GM19099 (cell line): Measurements from ENCODE around the gene KIAA1958.

Experiments
- POLR2A ChIP-seq: IDR thresholded peaks from 3 replicates; pipeline ENCODE4 v1.6.1; 2011; ENCODE audit warnings: low read depth; ENCODE audit not compliant: insufficient read length; ENCODE audit errors: extremely low read depth

Gene KIAA1958

DNA sequence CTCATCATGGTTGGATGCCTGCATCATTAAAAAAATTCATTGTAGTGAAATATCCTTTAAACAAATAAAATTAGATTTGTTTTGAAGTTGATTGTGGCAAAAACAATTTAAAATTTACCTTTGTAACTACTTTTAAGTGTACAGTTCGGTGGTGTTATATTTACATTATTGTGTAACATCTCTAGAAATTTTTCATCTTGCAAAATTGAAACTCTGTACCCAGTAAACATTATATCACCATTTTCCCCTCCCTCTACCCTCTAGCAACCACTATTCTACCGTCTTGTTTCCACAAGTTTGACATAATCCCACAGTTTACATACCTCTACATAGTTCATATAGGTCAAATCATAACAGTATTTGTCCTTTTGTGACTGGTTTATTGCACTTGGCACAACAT, 2.0 kb upstream of the KIAA1958 start:
- TF ChIP-seq POLR2A = no peak

- TF ChIP-seq POLR2A = no peak
Observed at GRCh38 chr9:112485574-112485973, 1.1 kb upstream of the KIAA1958 start.

DNA sequence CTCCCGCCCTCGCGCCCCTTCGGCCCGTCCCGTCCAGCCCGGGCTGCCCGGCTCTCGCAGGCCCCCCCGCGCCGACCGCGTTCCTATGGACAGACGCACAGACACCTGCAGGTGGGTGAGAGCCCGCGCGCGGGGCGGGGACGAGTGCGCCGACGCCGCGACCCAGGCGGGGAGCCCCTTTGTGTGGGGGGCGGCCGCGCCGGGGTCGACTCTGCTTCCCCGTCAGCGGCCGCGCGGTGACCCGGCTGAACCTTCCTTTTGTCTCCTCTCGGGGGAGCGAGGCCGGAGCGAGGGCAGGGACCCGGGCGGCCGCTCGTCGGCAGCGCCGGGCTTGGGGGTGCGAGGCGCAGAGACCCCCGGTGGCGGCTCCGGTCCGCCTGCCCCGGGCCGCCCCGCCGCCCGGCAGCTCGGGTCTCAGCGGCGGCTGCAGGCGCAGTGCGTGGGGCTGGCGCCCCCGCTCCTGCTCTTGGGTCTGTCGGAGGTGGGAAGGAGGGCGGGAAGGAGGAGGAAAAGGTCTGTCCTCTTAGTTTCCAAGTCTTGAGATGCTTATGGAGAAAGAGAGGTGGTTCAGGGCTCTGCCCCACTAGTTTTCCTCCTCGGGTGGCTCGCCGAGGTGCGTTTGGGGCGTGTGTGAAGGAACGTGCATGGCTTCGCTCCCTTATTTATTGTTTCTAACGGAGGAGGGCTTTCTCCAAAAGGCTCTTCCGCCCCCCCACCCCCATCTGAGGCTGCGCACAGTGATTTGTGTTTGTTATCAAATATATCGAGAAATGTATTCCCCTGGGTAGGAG, 576 bp downstream of the KIAA1958 start:
- peak; percentile 12 for TF ChIP-seq POLR2A

DNA sequence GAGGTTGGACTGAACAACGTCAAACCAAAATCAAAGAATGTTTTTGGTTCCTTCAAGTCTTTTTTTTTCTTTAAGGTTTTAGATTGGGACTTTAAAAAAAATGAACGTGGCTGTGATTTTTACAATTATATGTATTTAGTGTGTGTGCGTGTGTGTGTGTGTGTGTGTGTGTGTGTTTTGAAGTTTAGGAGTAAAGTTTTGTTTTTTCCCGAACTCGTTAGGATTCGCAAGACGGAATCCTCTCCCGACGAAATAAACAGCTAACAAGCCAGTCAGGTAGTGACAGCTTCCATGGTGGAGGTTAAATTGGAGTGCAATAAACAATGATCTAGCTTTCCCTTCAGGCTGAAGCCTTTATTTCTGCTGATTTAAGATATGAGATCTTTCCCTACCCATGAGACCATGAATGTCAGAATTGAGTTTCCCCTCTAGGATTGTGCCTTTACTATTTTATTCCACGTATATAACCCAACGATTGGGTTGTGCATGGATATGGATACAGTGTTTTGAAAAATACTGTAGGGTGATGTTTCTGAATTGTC, 1.2 kb downstream of the KIAA1958 start:
- no peak for TF ChIP-seq POLR2A

DNA sequence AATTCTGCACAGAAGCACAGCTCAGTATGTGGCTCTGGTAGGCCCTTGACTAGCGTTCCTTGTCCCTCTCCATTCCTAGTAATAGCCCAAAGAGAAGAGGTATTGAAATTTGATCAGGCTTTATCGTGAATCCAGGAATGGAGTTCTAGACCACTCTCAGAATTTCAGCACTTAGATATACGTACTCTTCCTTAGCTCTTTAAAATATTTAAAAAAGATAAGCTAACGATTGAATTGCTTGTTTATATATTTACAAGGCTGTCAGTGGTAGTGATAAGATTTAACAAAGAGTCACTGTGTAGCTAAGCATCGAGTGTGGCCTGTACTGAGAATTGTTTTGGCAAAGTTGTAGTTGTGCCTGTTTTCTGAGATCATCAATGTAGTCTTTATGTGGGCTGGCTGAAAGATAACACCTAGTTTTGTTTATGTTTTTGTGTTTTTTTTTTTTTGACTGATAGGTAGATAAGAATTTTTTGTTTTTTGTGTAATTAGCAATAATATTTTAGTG, 2.5 kb downstream of the KIAA1958 start:
- TF ChIP-seq POLR2A = no peak

DNA sequence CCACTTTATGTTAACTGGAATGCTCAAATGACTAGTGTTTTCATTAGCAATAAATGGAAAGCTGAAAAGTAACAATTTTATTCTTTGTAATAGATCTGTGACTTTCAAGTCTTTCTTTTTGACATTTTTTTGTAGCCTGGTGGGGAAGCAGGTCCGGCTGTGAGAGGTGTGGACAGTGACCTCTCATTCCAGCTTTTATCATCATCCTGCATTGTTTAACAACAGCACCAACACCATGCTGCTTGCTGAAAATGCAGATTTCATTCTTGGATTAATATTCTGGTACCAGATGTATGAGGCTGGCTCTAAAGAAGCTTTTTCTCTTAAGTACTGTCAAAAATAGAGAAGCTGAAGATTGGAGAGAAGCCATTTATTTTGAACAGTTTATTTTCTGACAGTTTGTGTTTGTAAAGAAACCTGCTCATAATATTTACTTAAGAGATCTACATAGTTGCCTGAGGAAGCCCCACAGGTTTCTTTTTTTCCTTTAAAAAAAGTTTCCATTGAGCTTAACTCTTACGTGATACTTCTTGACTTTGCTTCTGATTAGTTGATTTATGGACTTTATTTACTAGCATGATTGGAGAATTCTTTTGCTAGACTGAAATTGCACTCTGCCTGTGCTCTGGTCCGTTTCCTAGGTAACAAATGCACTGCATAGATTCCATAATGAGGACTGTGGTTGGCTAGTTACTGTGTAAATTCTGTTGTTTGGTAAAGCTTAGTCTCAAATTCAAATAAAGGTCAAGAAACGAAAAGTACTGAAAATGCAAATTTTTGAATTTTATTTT, 3.4 kb downstream of the KIAA1958 start:
- TF ChIP-seq POLR2A = no peak

- no peak for TF ChIP-seq POLR2A
Observed at GRCh38 chr9:112493393-112494137, 6.9 kb downstream of the KIAA1958 start.

GRCh38 chr9:112494153-112494552, 7.5 kb downstream of the KIAA1958 start:
- TF ChIP-seq POLR2A = no peak

- TF ChIP-seq POLR2A = no peak
Observed at GRCh38 chr9:112495614-112496013, 9.0 kb downstream of the KIAA1958 start.

GRCh38 chr9:112496074-112496722, 9.6 kb downstream of the KIAA1958 start:
- no peak for TF ChIP-seq POLR2A

- no peak for TF ChIP-seq POLR2A
Observed at GRCh38 chr9:112500842-112501241, 14.2 kb downstream of the KIAA1958 start.

- no peak for TF ChIP-seq POLR2A
Observed at GRCh38 chr9:112501287-112501686, 14.7 kb downstream of the KIAA1958 start.

GRCh38 chr9:112502175-112502946, 15.7 kb downstream of the KIAA1958 start:
- no peak for TF ChIP-seq POLR2A

DNA sequence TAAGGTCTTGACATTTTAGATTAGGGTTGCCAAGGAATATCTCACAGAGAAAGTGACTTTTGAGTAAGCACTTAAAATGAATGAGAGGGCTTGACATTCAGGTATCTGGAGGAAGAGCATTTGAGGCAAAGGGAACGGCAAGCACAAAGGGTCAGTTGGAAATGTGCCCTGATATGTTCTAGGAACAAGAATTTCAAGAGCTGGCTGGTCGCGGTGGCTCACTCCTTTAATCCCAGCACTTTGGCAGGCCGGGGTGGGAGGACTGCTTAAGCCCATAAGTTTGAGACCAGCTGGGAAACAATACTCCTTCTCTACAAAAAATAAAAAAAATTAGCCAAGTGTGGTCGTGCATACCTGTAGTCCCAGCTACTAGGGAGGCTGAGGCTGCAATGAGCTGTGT, 16.5 kb downstream of the KIAA1958 start:
- TF ChIP-seq POLR2A = no peak
